WTC11 (cell line): ENCODE results near the gene GYS2. TPM values are rescaled to one million over a fixed set of nuclear protein-coding genes. Genes with fewer than 3 reads are reported as not detected.

Experiments
- ATAC-seq: fragments of 200-7000 bp; cut with Tn5 transposase; 2 replicates; pipeline ENCODE4 v1.10.0; 2021; ENCODE audit warnings: mild to moderate bottlenecking, moderate library complexity
- CTCF ChIA-PET: fragments of 300-600 bp; sonication (Branson Sonifier 250); formaldehyde crosslinking; loops from one replicate; lab custom pipeline; 2021; ENCODE audit warnings: antibody characterized with exemption; lab: Charles Lee
- POLR2A ChIA-PET: fragments of 350-600 bp; sonication (Branson Sonifier 250); formaldehyde crosslinking; loops from one replicate; lab custom pipeline; 2021; ENCODE audit warnings: antibody characterized with exemption; lab: Charles Lee
- DNase-seq: peaks from one replicate; pipeline ENCODE4 v3.0.0; 2021; ENCODE audit warnings: low spot score
- H3K27ac Mint-ChIP-seq: 2 replicates; pipeline ENCODE4 v1.8.0; 2021; ENCODE audit warnings: mixed read lengths
- H3K27me3 Mint-ChIP-seq: 2 replicates; pipeline ENCODE4 v1.8.0; 2021; ENCODE audit warnings: low read depth, mild to moderate bottlenecking, moderate library complexity, mixed read lengths
- H3K36me3 Mint-ChIP-seq: 2 replicates; pipeline ENCODE4 v1.8.0; 2021; ENCODE audit warnings: mixed read lengths
- H3K4me1 Mint-ChIP-seq: 2 replicates; pipeline ENCODE4 v1.8.0; 2022; ENCODE audit warnings: mixed read lengths
- H3K4me3 Mint-ChIP-seq: 2 replicates; pipeline ENCODE4 v1.8.0; 2021; ENCODE audit warnings: mild to moderate bottlenecking, moderate library complexity, mixed read lengths
- H3K9me3 Mint-ChIP-seq: 2 replicates; pipeline ENCODE4 v1.8.0; 2021; ENCODE audit warnings: mixed read lengths
- ATF1 ChIP-seq: sonication (generic); formaldehyde crosslinking; IDR thresholded peaks from 2 replicates; pipeline ENCODE4 v1.8.1; 2023; ENCODE audit warnings: mild to moderate bottlenecking, moderate library complexity, missing genetic modification reagents
- CREB1 ChIP-seq: sonication (generic); formaldehyde crosslinking; IDR thresholded peaks from 2 replicates; pipeline ENCODE4 v1.8.0; 2023; ENCODE audit warnings: mild to moderate bottlenecking, missing genetic modification reagents
- ELF4 ChIP-seq: sonication (generic); formaldehyde crosslinking; IDR thresholded peaks from 2 replicates; pipeline ENCODE4 v1.8.1; 2022; ENCODE audit warnings: low read depth, mild to moderate bottlenecking, moderate library complexity, missing genetic modification reagents
- FOXK1 ChIP-seq: sonication (generic); formaldehyde crosslinking; IDR thresholded peaks from 2 replicates; pipeline ENCODE4 v1.8.0; 2022; ENCODE audit warnings: mild to moderate bottlenecking, moderate library complexity, missing genetic modification reagents
- FOXP1 ChIP-seq: sonication (generic); formaldehyde crosslinking; IDR thresholded peaks from 2 replicates; pipeline ENCODE4 v1.8.0; 2022; ENCODE audit warnings: missing genetic modification reagents, mild to moderate bottlenecking, moderate library complexity, borderline replicate concordance
- GRHL2 ChIP-seq: fragments of 250-450 bp; sonication (Bioruptor Pico); IDR thresholded peaks from 2 replicates; pipeline ENCODE4 v1.8.0; 2022; ENCODE audit warnings: mild to moderate bottlenecking, moderate library complexity; ENCODE audit not compliant: insufficient replicate concordance, severe bottlenecking
- JAZF1 ChIP-seq: fragments of 250-450 bp; sonication (Bioruptor Pico); IDR thresholded peaks from 2 replicates; pipeline ENCODE4 v1.9.0; 2021; ENCODE audit warnings: moderate library complexity, mild to moderate bottlenecking, inconsistent platforms
- KAT7 ChIP-seq: sonication (generic); formaldehyde crosslinking; IDR thresholded peaks from 2 replicates; pipeline ENCODE4 v1.8.1; 2023; ENCODE audit warnings: missing genetic modification reagents, mild to moderate bottlenecking, borderline replicate concordance
- MYBL2 ChIP-seq: sonication (generic); formaldehyde crosslinking; IDR thresholded peaks from 2 replicates; pipeline ENCODE4 v1.8.1; 2023; ENCODE audit warnings: mild to moderate bottlenecking, moderate library complexity, missing genetic modification reagents
- NFE2L1 ChIP-seq: sonication (generic); formaldehyde crosslinking; IDR thresholded peaks from 2 replicates; pipeline ENCODE4 v1.8.1; 2023; ENCODE audit warnings: missing genetic modification reagents
- NFYB ChIP-seq: sonication (generic); formaldehyde crosslinking; conservative IDR thresholded peaks from 2 replicates; pipeline ENCODE4 v1.8.0; 2022; ENCODE audit warnings: low read depth, missing genetic modification reagents
- OVOL2 ChIP-seq: fragments of 250-450 bp; sonication (Bioruptor Pico); IDR thresholded peaks from 2 replicates; pipeline ENCODE4 v1.9.0; 2021; ENCODE audit warnings: mild to moderate bottlenecking, borderline replicate concordance
- PRRX2 ChIP-seq: fragments of 250-450 bp; sonication (Bioruptor Pico); IDR thresholded peaks from 2 replicates; pipeline ENCODE4 v1.8.0; 2021; ENCODE audit warnings: mild to moderate bottlenecking
- SMAD3 ChIP-seq: sonication (generic); formaldehyde crosslinking; IDR thresholded peaks from 2 replicates; pipeline ENCODE4 v1.8.0; 2022; ENCODE audit warnings: missing genetic modification reagents, mild to moderate bottlenecking, borderline replicate concordance
- SOX15 ChIP-seq: fragments of 250-450 bp; sonication (Bioruptor Pico); IDR thresholded peaks from 2 replicates; pipeline ENCODE4 v1.9.0; 2021; ENCODE audit warnings: mild to moderate bottlenecking
- TCF7 ChIP-seq: sonication (generic); formaldehyde crosslinking; IDR thresholded peaks from 2 replicates; pipeline ENCODE4 v1.8.0; 2022; ENCODE audit warnings: mild to moderate bottlenecking, low read depth, missing genetic modification reagents, moderate library complexity
- ZNF263 ChIP-seq: sonication (generic); formaldehyde crosslinking; IDR thresholded peaks from 2 replicates; pipeline ENCODE4 v1.8.1; 2022; ENCODE audit warnings: low read depth, mild to moderate bottlenecking, moderate library complexity, missing genetic modification reagents
- ZNF423 ChIP-seq: fragments of 250-450 bp; sonication (Bioruptor Pico); IDR thresholded peaks from 2 replicates; pipeline ENCODE4 v2.1.2; 2022; ENCODE audit warnings: mild to moderate bottlenecking, moderate library complexity
- total RNA-seq: library from RNA; stranded (reverse); gene quantifications from 3 replicates; pipeline ENCODE4 v1.2.3, GENCODE V29; 2021
- TF ChIP-seq, protein P1 (sequence below): sonication (generic); formaldehyde crosslinking; IDR thresholded peaks from 2 replicates; pipeline ENCODE4 v1.8.0; 2023; ENCODE audit warnings: mild to moderate bottlenecking, missing genetic modification reagents
- TF ChIP-seq, protein P2 (sequence below): fragments of 250-450 bp; sonication (Bioruptor Pico); IDR thresholded peaks from 2 replicates; pipeline ENCODE4 v1.9.0; 2021; ENCODE audit warnings: moderate library complexity, mild to moderate bottlenecking, inconsistent platforms, borderline replicate concordance
- TF ChIP-seq, protein P3 (sequence below): fragments of 250-450 bp; sonication (Bioruptor Pico); IDR thresholded peaks from 2 replicates; pipeline ENCODE4 v2.1.2; 2022; ENCODE audit warnings: mild to moderate bottlenecking, moderate library complexity
- TF ChIP-seq, protein P4 (sequence below): sonication (generic); formaldehyde crosslinking; IDR thresholded peaks from 2 replicates; pipeline ENCODE4 v1.8.0; 2022; ENCODE audit warnings: mild to moderate bottlenecking, missing genetic modification reagents
- TF ChIP-seq, protein P5 (sequence below): sonication (generic); formaldehyde crosslinking; conservative IDR thresholded peaks from 2 replicates; pipeline ENCODE4 v1.8.1; 2023; ENCODE audit warnings: mild to moderate bottlenecking, low read depth, missing genetic modification reagents, moderate library complexity

GYS2 gene
- total RNA-seq, 1 experiment from 2014 or later = not detected

DNA sequence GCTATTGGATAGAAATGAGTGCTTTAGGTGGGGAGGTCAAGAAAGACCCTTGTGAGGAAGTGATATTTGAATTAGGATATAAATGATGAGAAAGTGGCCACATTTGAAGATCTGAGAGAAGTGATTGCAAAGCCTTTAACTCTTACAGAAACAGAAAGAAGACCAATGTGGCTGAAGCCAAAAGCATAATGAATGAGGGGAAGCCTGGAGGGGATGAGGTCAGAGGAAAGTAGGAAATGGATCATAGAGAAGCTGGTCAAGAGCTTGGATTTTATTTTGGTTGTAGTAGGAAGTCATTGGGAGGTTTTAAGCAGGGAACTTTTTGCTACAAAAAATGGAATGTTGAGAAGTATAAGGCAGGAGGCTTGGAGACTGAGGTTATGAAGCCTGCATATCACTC is 3.5 kb upstream of the GYS2 start:
- H3K27me3 Mint-ChIP-seq = no peaks in the 10 kb centered on the region
- no peaks in the 10 kb centered on the region for H3K9me3 Mint-ChIP-seq
- H3K4me1 Mint-ChIP-seq = peaks cover 7% of the 10 kb centered on the region
- ChIA-PET CTCF (interaction anchor here (1.0 kb wide), 1 partner anchor 72 kb away, joined by 4 read pairs; no protein-coding TSS in a partner anchor), POLR2A (no interaction called here)
- ATAC-seq (no peak), DNase-seq (no peak)
- H3K4me3 Mint-ChIP-seq = no peak overlapping the region
- H3K36me3 Mint-ChIP-seq = no peaks in the 10 kb centered on the region
- H3K27ac Mint-ChIP-seq = no peak overlapping the region
- TF ChIP-seq, protein P1, sequence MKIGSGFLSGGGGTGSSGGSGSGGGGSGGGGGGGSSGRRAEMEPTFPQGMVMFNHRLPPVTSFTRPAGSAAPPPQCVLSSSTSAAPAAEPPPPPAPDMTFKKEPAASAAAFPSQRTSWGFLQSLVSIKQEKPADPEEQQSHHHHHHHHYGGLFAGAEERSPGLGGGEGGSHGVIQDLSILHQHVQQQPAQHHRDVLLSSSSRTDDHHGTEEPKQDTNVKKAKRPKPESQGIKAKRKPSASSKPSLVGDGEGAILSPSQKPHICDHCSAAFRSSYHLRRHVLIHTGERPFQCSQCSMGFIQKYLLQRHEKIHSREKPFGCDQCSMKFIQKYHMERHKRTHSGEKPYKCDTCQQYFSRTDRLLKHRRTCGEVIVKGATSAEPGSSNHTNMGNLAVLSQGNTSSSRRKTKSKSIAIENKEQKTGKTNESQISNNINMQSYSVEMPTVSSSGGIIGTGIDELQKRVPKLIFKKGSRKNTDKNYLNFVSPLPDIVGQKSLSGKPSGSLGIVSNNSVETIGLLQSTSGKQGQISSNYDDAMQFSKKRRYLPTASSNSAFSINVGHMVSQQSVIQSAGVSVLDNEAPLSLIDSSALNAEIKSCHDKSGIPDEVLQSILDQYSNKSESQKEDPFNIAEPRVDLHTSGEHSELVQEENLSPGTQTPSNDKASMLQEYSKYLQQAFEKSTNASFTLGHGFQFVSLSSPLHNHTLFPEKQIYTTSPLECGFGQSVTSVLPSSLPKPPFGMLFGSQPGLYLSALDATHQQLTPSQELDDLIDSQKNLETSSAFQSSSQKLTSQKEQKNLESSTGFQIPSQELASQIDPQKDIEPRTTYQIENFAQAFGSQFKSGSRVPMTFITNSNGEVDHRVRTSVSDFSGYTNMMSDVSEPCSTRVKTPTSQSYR (CRISPR knock-in tag) = no peak
- TF ChIP-seq GRHL2 = no peak
- TF ChIP-seq JAZF1 (CRISPR knock-in tag) = no peak
- TF ChIP-seq CREB1 (CRISPR knock-in tag) = no peak
- no peak for TF ChIP-seq ATF1
- no peak for TF ChIP-seq OVOL2 (CRISPR knock-in tag)

DNA sequence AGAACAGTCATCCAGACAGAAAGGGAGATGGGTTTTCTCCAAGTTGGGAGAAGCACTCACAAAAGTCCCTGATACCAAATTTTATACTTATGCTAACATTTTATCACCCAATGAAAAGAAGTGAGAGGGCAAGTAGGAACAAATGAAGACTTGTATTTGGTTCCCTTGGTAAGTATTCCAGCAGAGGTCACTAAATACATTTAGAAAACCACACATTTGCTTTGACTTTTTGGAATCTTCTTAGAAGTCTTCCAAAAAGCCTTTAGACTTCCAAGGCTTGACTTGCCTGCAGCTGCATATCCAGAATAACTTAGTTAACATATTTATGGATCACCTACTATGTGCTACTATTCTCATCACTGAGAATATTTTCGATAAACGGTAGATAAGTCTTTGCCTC is 3.1 kb upstream of the GYS2 start:
- TF ChIP-seq FOXP1 (CRISPR knock-in tag) (no peak), ZNF263 (CRISPR knock-in tag) (no peak), TCF7 (no peak)
- TF ChIP-seq, all 79 proteins: peak for 0
- H3K27ac Mint-ChIP-seq = no peak overlapping the region
- no peak for DNase-seq
- peaks cover 7% of the 10 kb centered on the region for H3K4me1 Mint-ChIP-seq
- POLR2A ChIA-PET = no interaction called here
- ATAC-seq = no peak; the same call in 1 of the 2 replicates
- H3K4me3 Mint-ChIP-seq = no peak overlapping the region
- H3K36me3 Mint-ChIP-seq = no peaks in the 10 kb centered on the region
- no peaks in the 10 kb centered on the region for H3K27me3 Mint-ChIP-seq
- CTCF ChIA-PET = interaction anchor here (1.0 kb wide), 1 partner anchor 73 kb away, joined by 4 read pairs; no protein-coding TSS in a partner anchor
- no peaks in the 10 kb centered on the region for H3K9me3 Mint-ChIP-seq

DNA sequence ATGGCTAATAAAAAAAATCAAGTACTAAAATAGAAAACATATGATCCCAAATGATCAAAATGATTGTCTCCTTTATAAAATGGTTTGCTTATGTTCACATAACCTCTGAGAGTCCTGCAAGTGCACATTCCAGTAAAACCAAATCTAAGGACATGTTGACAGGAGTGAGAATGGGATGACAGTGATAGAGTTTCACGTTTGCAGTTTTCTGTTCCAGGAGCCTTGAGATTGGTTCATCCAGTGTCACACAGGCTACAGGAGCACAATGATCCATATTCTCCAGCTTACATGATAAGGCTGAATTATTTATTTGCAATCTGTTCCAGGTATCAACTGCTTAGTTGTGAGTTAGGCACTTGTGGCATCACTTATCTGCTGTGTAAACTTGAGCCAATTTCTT is 1.5 kb upstream of the GYS2 start:
- Mint-ChIP-seq H3K4me1 (peaks cover 10% of the 10 kb centered on the region), H3K4me3 (no peak overlapping the region), H3K36me3 (no peaks in the 10 kb centered on the region), H3K9me3 (no peaks in the 10 kb centered on the region), H3K27me3 (0 out of 2 replicates have a peak, but pooled peaks cover 2% of the 10 kb centered on the region), H3K27ac (no peak overlapping the region)
- no peak for DNase-seq
- ChIA-PET POLR2A (no interaction called here), CTCF (no interaction called here)
- ATAC-seq = no peak
- TF ChIP-seq NFE2L1 (CRISPR knock-in tag) (no peak), NFYB (CRISPR knock-in tag) (no peak), PRRX2 (CRISPR knock-in tag) (no peak), MYBL2 (CRISPR knock-in tag) (no peak), ZNF263 (CRISPR knock-in tag) (no peak), JAZF1 (CRISPR knock-in tag) (no peak), SMAD3 (CRISPR knock-in tag) (no peak), KAT7 (CRISPR knock-in tag) (no peak), FOXK1 (CRISPR knock-in tag) (no peak), SOX15 (no peak), ZNF423 (CRISPR knock-in tag) (no peak), ELF4 (no peak)
- TF ChIP-seq, protein P2, sequence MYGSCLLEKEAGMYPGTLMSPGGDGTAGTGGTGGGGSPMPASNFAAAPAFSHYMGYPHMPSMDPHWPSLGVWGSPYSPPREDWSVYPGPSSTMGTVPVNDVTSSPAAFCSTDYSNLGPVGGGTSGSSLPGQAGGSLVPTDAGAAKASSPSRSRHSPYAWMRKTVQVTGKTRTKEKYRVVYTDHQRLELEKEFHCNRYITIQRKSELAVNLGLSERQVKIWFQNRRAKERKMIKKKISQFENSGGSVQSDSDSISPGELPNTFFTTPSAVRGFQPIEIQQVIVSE = no peak
- TF ChIP-seq, protein P3, sequence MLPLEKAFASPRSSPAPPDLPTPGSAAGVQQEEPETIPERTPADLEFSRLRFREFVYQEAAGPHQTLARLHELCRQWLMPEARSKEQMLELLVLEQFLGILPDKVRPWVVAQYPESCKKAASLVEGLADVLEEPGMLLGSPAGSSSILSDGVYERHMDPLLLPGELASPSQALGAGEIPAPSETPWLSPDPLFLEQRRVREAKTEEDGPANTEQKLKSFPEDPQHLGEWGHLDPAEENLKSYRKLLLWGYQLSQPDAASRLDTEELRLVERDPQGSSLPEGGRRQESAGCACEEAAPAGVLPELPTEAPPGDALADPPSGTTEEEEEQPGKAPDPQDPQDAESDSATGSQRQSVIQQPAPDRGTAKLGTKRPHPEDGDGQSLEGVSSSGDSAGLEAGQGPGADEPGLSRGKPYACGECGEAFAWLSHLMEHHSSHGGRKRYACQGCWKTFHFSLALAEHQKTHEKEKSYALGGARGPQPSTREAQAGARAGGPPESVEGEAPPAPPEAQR (CRISPR knock-in tag) = no peak
- TF ChIP-seq, protein P4, sequence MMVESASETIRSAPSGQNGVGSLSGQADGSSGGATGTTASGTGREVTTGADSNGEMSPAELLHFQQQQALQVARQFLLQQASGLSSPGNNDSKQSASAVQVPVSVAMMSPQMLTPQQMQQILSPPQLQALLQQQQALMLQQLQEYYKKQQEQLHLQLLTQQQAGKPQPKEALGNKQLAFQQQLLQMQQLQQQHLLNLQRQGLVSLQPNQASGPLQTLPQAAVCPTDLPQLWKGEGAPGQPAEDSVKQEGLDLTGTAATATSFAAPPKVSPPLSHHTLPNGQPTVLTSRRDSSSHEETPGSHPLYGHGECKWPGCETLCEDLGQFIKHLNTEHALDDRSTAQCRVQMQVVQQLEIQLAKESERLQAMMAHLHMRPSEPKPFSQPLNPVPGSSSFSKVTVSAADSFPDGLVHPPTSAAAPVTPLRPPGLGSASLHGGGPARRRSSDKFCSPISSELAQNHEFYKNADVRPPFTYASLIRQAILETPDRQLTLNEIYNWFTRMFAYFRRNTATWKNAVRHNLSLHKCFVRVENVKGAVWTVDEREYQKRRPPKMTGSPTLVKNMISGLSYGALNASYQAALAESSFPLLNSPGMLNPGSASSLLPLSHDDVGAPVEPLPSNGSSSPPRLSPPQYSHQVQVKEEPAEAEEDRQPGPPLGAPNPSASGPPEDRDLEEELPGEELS (CRISPR knock-in tag) = no peak
- TF ChIP-seq, protein P5, sequence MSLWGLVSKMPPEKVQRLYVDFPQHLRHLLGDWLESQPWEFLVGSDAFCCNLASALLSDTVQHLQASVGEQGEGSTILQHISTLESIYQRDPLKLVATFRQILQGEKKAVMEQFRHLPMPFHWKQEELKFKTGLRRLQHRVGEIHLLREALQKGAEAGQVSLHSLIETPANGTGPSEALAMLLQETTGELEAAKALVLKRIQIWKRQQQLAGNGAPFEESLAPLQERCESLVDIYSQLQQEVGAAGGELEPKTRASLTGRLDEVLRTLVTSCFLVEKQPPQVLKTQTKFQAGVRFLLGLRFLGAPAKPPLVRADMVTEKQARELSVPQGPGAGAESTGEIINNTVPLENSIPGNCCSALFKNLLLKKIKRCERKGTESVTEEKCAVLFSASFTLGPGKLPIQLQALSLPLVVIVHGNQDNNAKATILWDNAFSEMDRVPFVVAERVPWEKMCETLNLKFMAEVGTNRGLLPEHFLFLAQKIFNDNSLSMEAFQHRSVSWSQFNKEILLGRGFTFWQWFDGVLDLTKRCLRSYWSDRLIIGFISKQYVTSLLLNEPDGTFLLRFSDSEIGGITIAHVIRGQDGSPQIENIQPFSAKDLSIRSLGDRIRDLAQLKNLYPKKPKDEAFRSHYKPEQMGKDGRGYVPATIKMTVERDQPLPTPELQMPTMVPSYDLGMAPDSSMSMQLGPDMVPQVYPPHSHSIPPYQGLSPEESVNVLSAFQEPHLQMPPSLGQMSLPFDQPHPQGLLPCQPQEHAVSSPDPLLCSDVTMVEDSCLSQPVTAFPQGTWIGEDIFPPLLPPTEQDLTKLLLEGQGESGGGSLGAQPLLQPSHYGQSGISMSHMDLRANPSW = no peak
